Stimulated activated naive CD8-positive, alpha-beta T cell treated with anti-CD3 and anti-CD28 coated beads, Interleukin-15, Interleukin-2, amounts not matched to agents 100 ng/mL and 50 ng/mL, for 24 hours (primary cell): ENCODE results near the gene CALM3.
"Not testable (repeated sequence)": the region's sequence is repeated elsewhere in the genome, so short reads cannot be mapped to it uniquely, and the experiment has no call there.

Experiments
- H3K27ac Mint-ChIP-seq: one replicate; pipeline ENCODE4 v1.8.0; 2021; ENCODE audit warnings: mild to moderate bottlenecking, mixed read lengths
- H3K27me3 Mint-ChIP-seq: one replicate; pipeline ENCODE4 v1.8.0; 2021; ENCODE audit warnings: mixed read lengths
- H3K36me3 Mint-ChIP-seq: one replicate; pipeline ENCODE4 v1.8.0; 2021; ENCODE audit warnings: low read depth, mixed read lengths
- H3K4me1 Mint-ChIP-seq: one replicate; pipeline ENCODE4 v1.8.0; 2021; ENCODE audit warnings: low read depth, mixed read lengths
- H3K4me3 Mint-ChIP-seq: one replicate; pipeline ENCODE4 v1.8.0; 2021; ENCODE audit warnings: mild to moderate bottlenecking, mixed read lengths
- H3K9me3 Mint-ChIP-seq: one replicate; pipeline ENCODE4 v1.8.0; 2021; ENCODE audit warnings: mixed read lengths

Gene CALM3

GRCh38 chr19:46617601-46618000 lies 16.5 kb downstream of the CALM3 start:
- no peaks in the 10 kb centered on the region for H3K27me3 Mint-ChIP-seq
- H3K36me3 Mint-ChIP-seq, result peaks cover 19% of the 10 kb centered on the region
- no peaks in the 10 kb centered on the region for H3K9me3 Mint-ChIP-seq
- peak overlapping the region; percentile 81 for H3K4me3 Mint-ChIP-seq
- H3K4me1 Mint-ChIP-seq, result peaks cover 91% of the 10 kb centered on the region
- peak overlapping the region; percentile 100 for H3K27ac Mint-ChIP-seq

- Mint-ChIP-seq H3K4me3 (peak overlapping the region; percentile 85), H3K27me3 (no peaks in the 10 kb centered on the region), H3K9me3 (no peaks in the 10 kb centered on the region), H3K36me3 (peaks cover 23% of the 10 kb centered on the region), H3K27ac (peak overlapping the region; percentile 96), H3K4me1 (peaks cover 84% of the 10 kb centered on the region)
Observed at GRCh38 chr19:46618670-46619231, 17.6 kb downstream of the CALM3 start.

DNA sequence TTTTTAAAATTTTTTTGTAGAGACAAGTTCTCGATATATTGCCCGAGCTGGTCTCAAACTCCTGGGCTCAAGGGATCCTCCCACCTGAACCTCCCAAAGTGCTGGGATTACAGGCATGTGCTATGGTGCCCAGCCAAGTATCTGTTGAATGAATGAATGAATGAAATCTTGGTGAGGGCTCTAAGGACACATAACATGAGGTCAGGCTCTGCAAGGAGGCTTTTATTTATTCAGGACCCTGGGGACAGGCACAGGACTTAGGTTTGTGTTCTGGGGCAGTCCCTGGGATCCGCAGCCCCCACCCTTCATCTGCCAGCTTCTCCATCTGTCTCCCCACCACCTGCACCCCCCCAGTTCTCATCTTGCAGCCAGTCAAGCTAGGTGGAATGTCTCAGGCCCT lies 19.1 kb downstream of the CALM3 start:
- no peaks in the 10 kb centered on the region for H3K9me3 Mint-ChIP-seq
- peaks cover 84% of the 10 kb centered on the region for H3K4me1 Mint-ChIP-seq
- H3K36me3 Mint-ChIP-seq, result peaks cover 28% of the 10 kb centered on the region
- peak overlapping the region; percentile 96 for H3K27ac Mint-ChIP-seq
- peak overlapping the region; percentile 85 for H3K4me3 Mint-ChIP-seq
- no peaks in the 10 kb centered on the region for H3K27me3 Mint-ChIP-seq

DNA sequence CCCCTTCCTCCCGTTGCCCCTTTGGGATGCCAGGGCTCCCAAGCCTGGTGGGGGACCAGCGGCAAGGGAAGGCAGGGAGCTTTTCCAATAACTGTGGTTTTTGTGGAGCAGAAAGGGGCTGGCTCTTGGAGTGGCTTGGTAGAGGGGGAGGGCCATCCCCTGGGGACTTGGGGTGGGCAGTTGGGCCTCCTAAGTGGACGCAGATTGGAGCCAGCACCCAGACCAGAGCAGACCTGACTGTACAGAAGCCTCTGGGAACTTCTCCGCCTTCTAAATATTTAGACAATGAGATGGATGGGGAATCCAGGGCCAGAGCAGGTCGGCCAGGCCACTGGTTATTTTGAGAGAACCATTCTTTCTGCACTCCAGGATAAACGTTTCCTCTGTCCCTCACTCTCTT lies 19.6 kb downstream of the CALM3 start:
- H3K9me3 Mint-ChIP-seq, result no peaks in the 10 kb centered on the region
- H3K27ac Mint-ChIP-seq, result peak overlapping the region; percentile 96
- peaks cover 28% of the 10 kb centered on the region for H3K36me3 Mint-ChIP-seq
- peak overlapping the region; percentile 85 for H3K4me3 Mint-ChIP-seq
- peaks cover 84% of the 10 kb centered on the region for H3K4me1 Mint-ChIP-seq
- no peaks in the 10 kb centered on the region for H3K27me3 Mint-ChIP-seq

- no peaks in the 10 kb centered on the region for H3K9me3 Mint-ChIP-seq
- peak overlapping the region; percentile 96 for H3K27ac Mint-ChIP-seq
- H3K36me3 Mint-ChIP-seq, result peaks cover 28% of the 10 kb centered on the region
- peak overlapping the region; percentile 85 for H3K4me3 Mint-ChIP-seq
- no peaks in the 10 kb centered on the region for H3K27me3 Mint-ChIP-seq
- peaks cover 84% of the 10 kb centered on the region for H3K4me1 Mint-ChIP-seq
Observed at GRCh38 chr19:46621191-46622117, 20.3 kb downstream of the CALM3 start.

DNA sequence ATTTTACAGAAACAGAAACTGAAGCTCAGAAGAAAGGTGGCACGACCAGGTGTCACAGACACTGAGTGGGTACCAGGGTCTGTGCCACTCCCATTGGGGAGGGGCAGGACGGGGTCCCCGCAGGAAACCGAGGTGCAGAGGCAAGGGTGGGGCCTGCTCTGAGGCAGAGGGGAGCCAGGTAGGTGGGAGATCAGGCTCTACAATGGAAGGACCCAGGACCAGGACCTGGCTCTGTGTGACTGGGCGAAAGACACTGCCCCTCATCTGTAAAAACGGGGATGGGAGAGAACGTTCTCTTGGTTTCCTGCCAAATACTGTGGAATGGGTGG lies 21.0 kb downstream of the CALM3 start:
- H3K4me3 Mint-ChIP-seq, result peak overlapping the region; percentile 85
- peaks cover 82% of the 10 kb centered on the region for H3K4me1 Mint-ChIP-seq
- peak overlapping the region; percentile 96 for H3K27ac Mint-ChIP-seq
- peaks cover 28% of the 10 kb centered on the region for H3K36me3 Mint-ChIP-seq
- H3K27me3 Mint-ChIP-seq, result no peaks in the 10 kb centered on the region
- H3K9me3 Mint-ChIP-seq, result no peaks in the 10 kb centered on the region

DNA sequence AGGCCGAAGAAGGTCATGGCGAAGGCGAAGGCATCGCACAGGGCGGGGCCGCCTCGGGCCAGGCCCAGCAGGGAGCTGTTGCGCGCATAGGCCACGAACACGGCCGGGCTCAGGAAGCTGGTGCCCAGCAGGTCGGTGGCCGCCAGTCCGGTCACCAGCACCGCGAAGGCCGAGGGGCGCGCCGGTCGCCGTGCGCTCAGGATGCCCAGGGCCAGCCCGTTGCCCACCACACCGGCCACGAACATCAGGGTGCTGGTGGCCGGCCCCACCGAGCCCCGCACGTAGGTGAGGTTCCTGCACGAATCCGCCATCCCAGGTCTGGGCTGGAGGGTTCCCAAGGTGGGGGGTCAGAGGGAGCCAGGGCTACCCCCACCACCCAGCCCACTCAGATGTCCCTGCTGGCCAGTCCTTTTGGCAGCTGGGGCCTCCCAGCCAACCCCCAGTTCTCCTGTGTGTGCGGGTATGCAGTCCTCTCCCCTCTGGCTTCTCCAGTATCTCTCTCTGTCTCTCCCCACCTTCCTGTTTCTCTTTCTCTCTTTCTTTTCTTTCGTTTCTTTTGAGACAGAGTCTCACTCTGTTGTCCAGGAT lies 22.9 kb downstream of the CALM3 start:
- Mint-ChIP-seq H3K9me3 (no peaks in the 10 kb centered on the region), H3K27me3 (no peaks in the 10 kb centered on the region), H3K36me3 (peaks cover 24% of the 10 kb centered on the region), H3K4me3 (peak overlapping the region; percentile 93), H3K27ac (peak overlapping the region; percentile 96), H3K4me1 (peaks cover 66% of the 10 kb centered on the region)

GRCh38 chr19:46624958-46625661 lies 24.0 kb downstream of the CALM3 start, which contains the start of gene PTGIR:
Gene PTGIR (minus strand): TSS chr19:46625089. CDS start chr19:46624225, 864 bp downstream.
- Mint-ChIP-seq H3K4me3 (peak within 1 kb of the TSS; percentile 93), H3K9me3 (no peaks in the 10 kb centered on the region), H3K4me1 (peaks cover 58% of the 10 kb centered on the region), H3K27ac (peak within 1 kb of the TSS; percentile 96), H3K36me3 (peaks cover 22% of the 10 kb centered on the region), H3K27me3 (no peaks in the 10 kb centered on the region)

GRCh38 chr19:46625731-46626130 lies 24.6 kb downstream of the CALM3 start:
- peaks cover 22% of the 10 kb centered on the region for H3K36me3 Mint-ChIP-seq
- no peak overlapping the region for H3K4me3 Mint-ChIP-seq
- peaks cover 51% of the 10 kb centered on the region for H3K4me1 Mint-ChIP-seq
- H3K9me3 Mint-ChIP-seq, result no peaks in the 10 kb centered on the region
- H3K27me3 Mint-ChIP-seq, result no peaks in the 10 kb centered on the region
- peak overlapping the region; percentile 96 for H3K27ac Mint-ChIP-seq

DNA sequence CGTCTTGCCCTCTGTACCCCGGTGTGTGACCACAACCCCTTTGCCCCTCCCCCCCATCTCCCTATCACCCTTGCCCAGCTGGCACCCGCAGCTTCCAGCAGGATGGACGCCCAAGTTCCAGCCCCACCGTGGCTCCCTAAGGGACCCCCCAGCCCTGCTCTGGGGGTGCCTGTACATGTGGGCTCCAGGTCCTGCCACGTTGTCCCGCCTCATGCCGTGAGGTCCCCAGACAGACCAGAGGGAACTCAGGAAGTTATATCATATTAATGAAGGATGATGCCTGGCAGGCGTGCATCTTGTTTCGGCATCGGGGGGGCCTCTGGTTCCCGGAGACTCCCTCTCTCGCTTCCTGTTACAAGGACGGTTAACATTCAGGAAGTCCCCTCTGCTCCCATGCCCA lies 25.3 kb downstream of the CALM3 start:
- Mint-ChIP-seq H3K4me3 (no peak overlapping the region), H3K4me1 (peaks cover 44% of the 10 kb centered on the region), H3K36me3 (peaks cover 20% of the 10 kb centered on the region), H3K27ac (peak overlapping the region; percentile 81), H3K27me3 (no peaks in the 10 kb centered on the region), H3K9me3 (no peaks in the 10 kb centered on the region)

DNA sequence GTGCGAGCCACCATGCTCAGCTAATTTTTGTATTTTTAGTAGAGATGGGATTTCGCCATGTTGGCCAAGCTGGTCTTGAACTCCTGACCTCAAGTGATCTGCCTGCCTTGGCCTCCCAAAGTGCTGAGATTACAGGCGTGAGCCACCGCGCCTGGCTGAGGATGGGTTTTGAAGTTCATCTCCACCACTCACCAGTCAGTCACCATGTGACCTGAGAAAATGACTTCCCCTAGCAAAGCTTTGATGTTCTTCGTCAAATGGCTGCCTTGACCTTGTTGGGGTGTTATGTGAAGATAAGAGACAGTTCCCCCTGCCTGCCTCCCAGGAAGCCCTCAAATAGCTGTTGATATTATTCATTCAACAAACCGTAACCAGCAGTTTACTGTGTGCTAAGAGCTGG lies 27.8 kb downstream of the CALM3 start:
- H3K36me3 Mint-ChIP-seq, result peaks cover 10% of the 10 kb centered on the region
- H3K27ac Mint-ChIP-seq, result peak overlapping the region; percentile 55

DNA sequence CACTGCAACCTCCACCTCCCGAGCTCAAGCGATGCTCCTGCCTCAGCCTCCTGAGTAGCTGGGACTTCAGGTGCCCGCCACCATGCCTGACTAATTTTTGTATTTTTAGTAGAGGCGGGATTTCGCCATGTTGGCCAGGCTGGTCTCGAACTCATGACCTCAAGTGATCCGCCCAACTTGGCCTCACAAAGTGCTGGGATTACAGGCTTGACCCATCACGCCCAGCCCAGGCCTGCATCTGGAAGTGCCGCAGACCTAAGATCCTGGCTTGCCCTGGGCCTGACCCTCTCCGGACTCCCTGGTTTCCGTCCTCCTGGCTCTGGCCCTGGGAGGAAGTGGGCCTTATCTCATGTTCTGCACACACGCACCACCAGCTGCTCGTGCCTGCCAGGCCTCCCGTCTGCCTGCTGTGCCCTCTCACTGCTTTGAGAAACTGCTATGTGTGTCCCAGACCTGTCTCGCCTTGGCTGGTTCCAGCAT lies 28.5 kb downstream of the CALM3 start:
- peaks cover 39% of the 10 kb centered on the region for H3K4me1 Mint-ChIP-seq
- no peak overlapping the region for H3K4me3 Mint-ChIP-seq
- no peaks in the 10 kb centered on the region for H3K9me3 Mint-ChIP-seq
- no peak overlapping the region for H3K27ac Mint-ChIP-seq
- peaks cover 10% of the 10 kb centered on the region for H3K36me3 Mint-ChIP-seq
- no peaks in the 10 kb centered on the region for H3K27me3 Mint-ChIP-seq

More for the DNA sequence above, 27.8 kb downstream of the CALM3 start:
- H3K4me3 Mint-ChIP-seq, H3K9me3 Mint-ChIP-seq, H3K27me3 Mint-ChIP-seq: not testable (repeated sequence)
- H3K4me1 Mint-ChIP-seq, result peaks cover 44% of the 10 kb centered on the region

DNA sequence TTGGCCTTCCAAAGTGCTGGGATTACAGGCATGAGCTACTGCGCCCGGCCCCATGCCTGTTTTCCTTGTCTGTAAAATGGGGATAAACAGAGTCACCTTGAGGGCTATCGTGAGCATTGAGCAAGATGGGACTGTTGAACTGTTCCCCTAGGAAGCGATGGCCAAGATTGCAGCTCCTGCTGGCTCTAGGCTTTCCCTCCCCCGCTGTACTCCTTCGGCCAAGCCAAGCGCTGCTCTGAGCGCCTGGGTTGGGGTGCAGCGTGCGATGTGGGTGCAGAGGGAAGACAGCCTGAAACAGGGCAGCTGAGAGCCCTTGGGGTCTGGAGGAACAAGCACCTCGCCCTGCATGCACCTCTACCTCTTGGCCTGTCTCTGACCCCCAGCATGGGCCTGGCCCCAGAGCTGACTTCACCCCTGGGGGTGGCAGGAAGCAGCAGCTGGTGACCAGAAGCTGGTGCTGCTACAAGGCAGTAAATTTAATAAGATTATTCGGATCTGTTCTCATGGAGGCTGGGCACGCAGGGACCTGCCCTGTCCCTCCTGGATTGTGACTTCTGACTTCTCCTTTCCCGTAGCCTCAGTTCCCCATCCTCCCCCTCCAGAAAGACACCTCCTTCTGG lies 29.6 kb downstream of the CALM3 start:
- Mint-ChIP-seq H3K27ac (no peak overlapping the region), H3K9me3 (no peaks in the 10 kb centered on the region), H3K4me1 (peaks cover 31% of the 10 kb centered on the region), H3K27me3 (no peaks in the 10 kb centered on the region), H3K36me3 (peaks cover 6% of the 10 kb centered on the region), H3K4me3 (no peak overlapping the region)

DNA sequence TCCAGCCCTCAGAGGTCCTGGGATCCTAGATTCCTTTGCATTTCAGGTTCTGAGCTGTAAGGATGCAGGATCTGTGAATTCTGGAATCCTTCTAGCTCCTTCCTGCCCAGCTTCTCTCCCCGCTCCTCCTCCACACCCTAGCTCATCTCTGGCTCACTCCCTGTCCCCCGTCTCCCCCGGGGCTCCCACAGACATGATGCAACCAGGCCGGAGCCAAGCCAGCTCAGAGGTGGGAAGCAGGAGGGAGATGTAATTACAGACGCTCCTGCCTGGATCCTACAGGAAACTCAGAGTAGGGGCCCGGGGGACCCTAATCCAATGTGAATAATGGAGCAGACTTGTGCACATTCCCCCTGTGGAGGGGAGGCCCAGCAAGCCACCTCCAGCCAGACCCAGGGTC lies 30.4 kb downstream of the CALM3 start:
- Mint-ChIP-seq H3K4me1 (peaks cover 24% of the 10 kb centered on the region), H3K27me3 (no peaks in the 10 kb centered on the region), H3K36me3 (peaks cover 6% of the 10 kb centered on the region), H3K4me3 (no peak overlapping the region), H3K9me3 (no peaks in the 10 kb centered on the region), H3K27ac (no peak overlapping the region)
